IMR-90 (cell line): Measurements from ENCODE around the gene SPATA25. TPM values are rescaled to one million over a fixed set of nuclear protein-coding genes. Genes with fewer than 3 reads are reported as not detected.

ENCODE experiments used
- ATAC-seq: fragments of 200-7000 bp; cut with Tn5 transposase; 2 replicates; pipeline ENCODE4 v1.9.1; 2020; ENCODE audit warnings: low read depth, mild to moderate bottlenecking, moderate library complexity
- BruUV-seq: library from RNA; stranded (reverse); fragments of 400-500 nt; replicated peaks from 2 replicates; lab custom pipeline; 2021; lab: Mats Ljungman, UMichigan
- CTCF ChIA-PET: fragments of 300-600 bp; formaldehyde crosslinking; extraction: SDS; loops from one replicate; lab custom pipeline; 2021; ENCODE audit warnings: antibody characterized with exemption; lab: Yijun Ruan, JAX
- POLR2A ChIA-PET: fragments of 300-600 bp; sonication (Branson Sonifier 250); formaldehyde crosslinking; loops from one replicate; lab custom pipeline; 2022; ENCODE audit warnings: antibody characterized with exemption; ENCODE audit not compliant: unreplicated experiment; lab: Charles Lee
- DNase-seq: peaks from one replicate; pipeline ENCODE4 v3.0.0; 2013
- H2AFZ ChIP-seq: replicated peaks from 2 replicates; pipeline ENCODE3; 2013; ENCODE audit warnings: low read length, mild to moderate bottlenecking; ENCODE audit not compliant: poor library complexity
- H2AK5ac ChIP-seq: 2 replicates; pipeline ENCODE4 v1.6.1; 2013; ENCODE audit warnings: low read depth, low read length, inconsistent platforms
- H2AK9ac ChIP-seq: replicated peaks from 2 replicates; pipeline ENCODE3; 2013; ENCODE audit warnings: mild to moderate bottlenecking, low read depth, low read length, moderate library complexity; ENCODE audit not compliant: poor library complexity
- H2BK120ac ChIP-seq: 2 replicates; pipeline ENCODE4 v1.6.1; 2013; ENCODE audit warnings: low read depth, low read length, inconsistent platforms
- H2BK15ac ChIP-seq: 3 replicates; pipeline ENCODE4 v1.6.1; 2013; ENCODE audit warnings: low read depth, low read length, inconsistent platforms
- H2BK20ac ChIP-seq: 2 replicates; pipeline ENCODE4 v1.6.1; 2013; ENCODE audit warnings: low read depth, mild to moderate bottlenecking, inconsistent platforms, low read length, moderate library complexity
- H2BK5ac ChIP-seq: 2 replicates; pipeline ENCODE4 v1.6.1; 2013; ENCODE audit warnings: mild to moderate bottlenecking, low read depth, low read length, inconsistent platforms; ENCODE audit not compliant: poor library complexity, severe bottlenecking
- H3K14ac ChIP-seq: replicated peaks from 2 replicates; pipeline ENCODE4 v1.6.1; 2013; ENCODE audit warnings: low read depth, low read length, inconsistent platforms
- H3K18ac ChIP-seq: 2 replicates; pipeline ENCODE4 v1.6.1; 2013; ENCODE audit warnings: low read depth, low read length, control low read depth
- H3K23ac ChIP-seq: 2 replicates; pipeline ENCODE4 v1.6.1; 2013; ENCODE audit warnings: low read depth, low read length, inconsistent platforms
- H3K27ac ChIP-seq: 2 replicates; pipeline ENCODE4 v1.5.1; 2013; ENCODE audit warnings: mild to moderate bottlenecking, control low read depth, low read length; ENCODE audit not compliant: insufficient read depth
- H3K27me3 ChIP-seq: 2 replicates; pipeline ENCODE4 v1.6.1; 2013; ENCODE audit warnings: low read length; ENCODE audit not compliant: control insufficient read depth, insufficient read depth
- H3K36me3 ChIP-seq: 2 replicates; pipeline ENCODE4 v1.6.1; 2013; ENCODE audit warnings: low read length, mixed read lengths; ENCODE audit not compliant: control insufficient read depth, insufficient read depth
- H3K4ac ChIP-seq: 2 replicates; pipeline ENCODE4 v1.6.1; 2013; ENCODE audit warnings: low read depth, low read length, inconsistent platforms
- H3K4me1 ChIP-seq: 2 replicates; pipeline ENCODE4 v1.6.1; 2013; ENCODE audit warnings: low read length, mixed read lengths; ENCODE audit not compliant: control insufficient read depth, insufficient read depth
- H3K4me2 ChIP-seq: 2 replicates; pipeline ENCODE4 v1.6.1; 2013; ENCODE audit warnings: low read depth, mild to moderate bottlenecking, control low read depth, low read length, moderate library complexity
- H3K4me3 ChIP-seq: 2 replicates; pipeline ENCODE4 v1.5.1; 2013; ENCODE audit warnings: low read depth, mild to moderate bottlenecking, control low read depth, low read length, moderate library complexity; ENCODE audit not compliant: insufficient read depth
- H3K56ac ChIP-seq: 2 replicates; pipeline ENCODE4 v1.6.1; 2013; ENCODE audit warnings: low read length, inconsistent platforms; ENCODE audit not compliant: insufficient read depth; ENCODE audit errors: extremely low read depth
- H3K79me1 ChIP-seq, 2 experiments: 2 replicates each; pipeline ENCODE4 v1.6.1; 2013; ENCODE audit warnings: low read length in 2 of 2, inconsistent platforms in 1 of 2, low read depth in 1 of 2
- H3K9ac ChIP-seq: 2 replicates; pipeline ENCODE4 v1.6.1; 2013; ENCODE audit warnings: low read depth, low read length, control low read depth
- H3K9me1 ChIP-seq: 2 replicates; pipeline ENCODE4 v1.6.1; 2013; ENCODE audit warnings: low read length, inconsistent platforms; ENCODE audit not compliant: insufficient read depth
- H3K9me3 ChIP-seq: 2 replicates; pipeline ENCODE4 v1.6.1; 2013; ENCODE audit warnings: low read length; ENCODE audit not compliant: control insufficient read depth, insufficient read depth
- H4K20me1 ChIP-seq: 2 replicates; pipeline ENCODE4 v1.6.1; 2013; ENCODE audit warnings: low read length, inconsistent platforms; ENCODE audit not compliant: insufficient read depth
- H4K5ac ChIP-seq: 2 replicates; pipeline ENCODE4 v1.6.1; 2013; ENCODE audit warnings: mild to moderate bottlenecking, low read depth, low read length, control low read depth
- H4K8ac ChIP-seq, 2 experiments: 2 replicates each; pipeline ENCODE4 v1.6.1; 2013; ENCODE audit warnings: low read depth in 2 of 2, low read length in 2 of 2, control low read depth in 1 of 2, inconsistent platforms in 1 of 2
- H4K91ac ChIP-seq: 2 replicates; pipeline ENCODE4 v1.6.1; 2013; ENCODE audit warnings: low read depth, low read length, inconsistent platforms; ENCODE audit not compliant: insufficient read depth
- MAZ ChIP-seq: IDR thresholded peaks from 2 replicates; pipeline ENCODE4 v1.6.1; 2012; ENCODE audit warnings: low read depth, mild to moderate bottlenecking, low read length, improper control_type of control experiment, moderate library complexity, borderline replicate concordance
- MXI1 ChIP-seq: IDR thresholded peaks from 2 replicates; pipeline ENCODE4 v1.6.1; 2012; ENCODE audit warnings: low read depth, mild to moderate bottlenecking, low read length, moderate library complexity, borderline replicate concordance
- RCOR1 ChIP-seq: IDR thresholded peaks from 2 replicates; pipeline ENCODE4 v1.6.1; 2012; ENCODE audit warnings: mild to moderate bottlenecking, low read length, improper control_type of control experiment; ENCODE audit not compliant: insufficient replicate concordance
- RFX5 ChIP-seq: IDR thresholded peaks from 2 replicates; pipeline ENCODE4 v1.8.0; 2012; ENCODE audit warnings: low read depth, mild to moderate bottlenecking, low read length, moderate library complexity
- SMC3 ChIP-seq: fragments of 150-350 bp; IDR thresholded peaks from 2 replicates; pipeline ENCODE4 v1.6.1; 2016; ENCODE audit warnings: low read depth, mild to moderate bottlenecking, antibody characterized with exemption, low read length, moderate library complexity
- WGBS, 2 experiments: methylation state at CpG; one replicate each; pipeline versions ENCODE4 v1.1.5 to v1.1.7; 2013; ENCODE audit warnings: missing lambda C conversion rate in 2 of 2; ENCODE audit not compliant: insufficient read length in 1 of 2; ENCODE audit errors: extremely low coverage in 2 of 2; 5-methylcytosine and 5-hydroxymethylcytosine counted together
- dilution Hi-C: fragments of 300-500 bp; cut with HindIII; formaldehyde crosslinking; loops from one replicate; pipeline ENCODE4 v1.14.3; 2018; ENCODE audit warnings: low sequenced_read_pairs; ENCODE audit not compliant: unreplicated experiment
- in situ Hi-C: fragments of 300-500 bp; cut with MboI; formaldehyde crosslinking; loops from 3 replicates; pipeline ENCODE4 v1.14.3; 2019; ENCODE audit warnings: low sequenced_read_pairs, inconsistent platforms, mixed read lengths
- intact Hi-C: fragments of 100-400 bp; cut with micrococcal nuclease; formaldehyde crosslinking; loops from 2 replicates; pipeline ENCODE4 v1.10.0; 2022
- polyA plus RNA-seq, 3 experiments: library from polyadenylated mRNA; depleted of rRNA; stranded (reverse); fragments of >200 nt; gene quantifications; 2 replicates each; pipeline ENCODE4 v1.2.3, GENCODE V29; 2012; ENCODE audit warnings: low replicate concordance in 1 of 3
- total RNA-seq: library from RNA; depleted of rRNA; stranded (reverse); fragments of >200 nt; gene quantifications from 2 replicates; pipeline ENCODE4 v1.2.3, GENCODE V29; 2012

Gene SPATA25
- total and polyA plus RNA-seq, 2 of the 4 experiments (the other 2 are of a cell fraction): 0.18 to 0.36 TPM

DNA sequence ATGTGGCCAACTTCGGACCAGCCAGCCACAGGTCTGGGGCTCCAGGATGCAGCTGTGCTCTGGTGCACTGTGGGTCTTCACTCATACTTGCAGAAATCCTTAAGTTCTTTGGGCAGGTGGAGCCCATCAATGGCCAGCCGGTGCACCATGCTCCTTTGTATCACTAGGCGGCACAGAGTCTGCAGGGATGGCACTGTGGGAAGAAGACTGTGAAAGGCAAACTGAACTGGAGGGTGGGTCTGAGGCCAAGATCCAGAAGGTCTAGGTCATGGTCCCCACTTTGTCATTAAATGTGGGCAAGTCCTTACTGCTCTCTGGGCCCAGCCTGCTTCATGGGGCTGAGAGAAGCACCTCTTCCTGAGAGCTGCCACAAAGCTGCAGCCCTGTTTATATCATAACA is 1.3 kb upstream of the SPATA25 start:
- intact Hi-C loops (no loop called here), dilution Hi-C loops (no loop called here), in situ Hi-C loops (no loop called here)
- Histone ChIP-seq H4K91ac (no peak overlapping the region), H3K36me3 (peaks cover 21% of the 10 kb centered on the region), H3K4me2 (no peak overlapping the region; the same call in 1 of the 2 replicates), H2AK5ac (no peak overlapping the region), H3K27ac (no peak overlapping the region), H3K18ac (no peak overlapping the region), H2AFZ (no peak overlapping the region), H4K8ac (no peak overlapping the region), H3K56ac (no peak overlapping the region), H3K4ac (no peak overlapping the region), H3K9me1 (peaks cover 6% of the 10 kb centered on the region; the same call in 1 of the 2 replicates), H3K4me3 (no peak overlapping the region), H3K9me3 (no peaks in the 10 kb centered on the region), H2BK120ac (no peak overlapping the region), H4K20me1 (peaks cover 5% of the 10 kb centered on the region; the same call in 1 of the 2 replicates), H2BK15ac (no peak overlapping the region), H3K79me1 (peaks cover 11 to 59% of the 10 kb centered on the region in 2 experiments), H3K27me3 (no peaks in the 10 kb centered on the region), H2AK9ac (no peak overlapping the region), H3K23ac (no peak overlapping the region), H2BK20ac (no peak overlapping the region), H3K9ac (no peak overlapping the region), H3K4me1 (peaks cover 5% of the 10 kb centered on the region; the same call in 1 of the 2 replicates), H3K14ac (no peak overlapping the region), H2BK5ac (no peak overlapping the region), H4K5ac (no peak overlapping the region)
- ATAC-seq: no peak
- WGBS, 2 experiments: 100% methylated on average over 1 of the region's 3 CpGs; no CpG with 5 or more reads in 1 of the 2 experiments
- CTCF ChIA-PET: no interaction called here
- TF ChIP-seq RFX5: no peak
- no peak for TF ChIP-seq SMC3
- TF ChIP-seq MAZ: no peak
- no peak for TF ChIP-seq RCOR1
- no peak for TF ChIP-seq MXI1
- POLR2A ChIA-PET: no interaction called here
- DNase-seq: no peak
- BruUV-seq: no TSS peak
